Lower leg skin (tissue), 4 donors: Measurements from ENCODE around the gene PCNX1. TPM values are rescaled to one million over a fixed set of nuclear protein-coding genes. Genes with fewer than 3 reads are reported as not detected.
"Not testable (repeated sequence)": the region's sequence is repeated elsewhere in the genome, so short reads cannot be mapped to it uniquely, and the experiment has no call there.

Source experiments
- DNase-seq, 2 donors: peaks; one replicate each; pipeline ENCODE4 v3.0.0-alpha.2; 2019; ENCODE audit warnings: low spot score in 2 of 2
- H3K4me3 ChIP-seq: fragments of 200-600 bp; sonication (generic); 2 replicates; pipeline ENCODE4 v1.5.1; 2017; ENCODE audit warnings: mild to moderate bottlenecking, low read depth; ENCODE audit not compliant: poor library complexity, severe bottlenecking
- POLR2A ChIP-seq, 2 donors: fragments of 450-650 bp; IDR thresholded peaks; one replicate each; pipeline ENCODE4 v1.6.1; 2016 to 2017; ENCODE audit warnings: antibody characterized with exemption in 2 of 2, mild to moderate bottlenecking in 1 of 2, moderate library complexity in 1 of 2
- WGBS, 2 donors: methylation state at CpG; one replicate each; pipeline ENCODE4 v1.1.5; 2018; 5-methylcytosine and 5-hydroxymethylcytosine counted together
- intact Hi-C: fragments of 100-400 bp; cut with DNase I; formaldehyde crosslinking; loops from one replicate; pipeline ENCODE4 v1.15.0; 2023; ENCODE audit warnings: low total_unique reads
- total RNA-seq, 4 donors: library from RNA; depleted of rRNA; stranded (reverse); fragments of >200 nt; gene quantifications; one replicate each; pipeline ENCODE4 v1.1.0, GENCODE V29; 2016
- TF ChIP-seq, protein P1 (sequence below), 3 donors: fragments of 450-650 bp; IDR thresholded peaks; one replicate each; pipeline ENCODE4 v1.5.1; 2016; ENCODE audit warnings: antibody characterized with exemption in 3 of 3, mild to moderate bottlenecking in 3 of 3, moderate library complexity in 2 of 3

The PCNX1 gene
- total RNA-seq, 4 donors from 2014 or later = 14.7 to 29.4 (median 25.6) TPM

DNA sequence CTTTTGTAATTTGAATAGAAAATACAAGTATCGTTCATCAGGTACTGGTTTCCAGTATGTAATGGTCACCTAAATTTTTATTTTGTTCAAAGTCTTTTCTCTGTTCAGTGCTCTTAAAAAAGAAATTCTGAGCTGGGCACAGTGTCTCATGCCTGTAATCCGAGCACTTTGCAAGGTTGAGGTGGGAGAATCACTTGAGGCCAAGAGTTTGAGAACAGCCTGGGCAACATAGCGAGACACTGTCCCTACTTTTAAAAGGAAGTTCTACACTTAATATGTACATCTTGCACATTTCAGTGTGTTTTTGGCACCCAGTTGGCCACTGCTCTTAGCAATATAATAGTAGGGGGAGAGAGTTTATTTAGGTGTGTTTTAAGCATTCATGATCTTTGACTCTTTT lies 27.9 kb downstream of the PCNX1 start:
- no peak overlapping the region for H3K4me3 ChIP-seq
- intact Hi-C loops = no loop called here
- TF ChIP-seq POLR2A (IDR thresholded peaks at IDR 0.05) = no peak
- TF ChIP-seq, protein P1, sequence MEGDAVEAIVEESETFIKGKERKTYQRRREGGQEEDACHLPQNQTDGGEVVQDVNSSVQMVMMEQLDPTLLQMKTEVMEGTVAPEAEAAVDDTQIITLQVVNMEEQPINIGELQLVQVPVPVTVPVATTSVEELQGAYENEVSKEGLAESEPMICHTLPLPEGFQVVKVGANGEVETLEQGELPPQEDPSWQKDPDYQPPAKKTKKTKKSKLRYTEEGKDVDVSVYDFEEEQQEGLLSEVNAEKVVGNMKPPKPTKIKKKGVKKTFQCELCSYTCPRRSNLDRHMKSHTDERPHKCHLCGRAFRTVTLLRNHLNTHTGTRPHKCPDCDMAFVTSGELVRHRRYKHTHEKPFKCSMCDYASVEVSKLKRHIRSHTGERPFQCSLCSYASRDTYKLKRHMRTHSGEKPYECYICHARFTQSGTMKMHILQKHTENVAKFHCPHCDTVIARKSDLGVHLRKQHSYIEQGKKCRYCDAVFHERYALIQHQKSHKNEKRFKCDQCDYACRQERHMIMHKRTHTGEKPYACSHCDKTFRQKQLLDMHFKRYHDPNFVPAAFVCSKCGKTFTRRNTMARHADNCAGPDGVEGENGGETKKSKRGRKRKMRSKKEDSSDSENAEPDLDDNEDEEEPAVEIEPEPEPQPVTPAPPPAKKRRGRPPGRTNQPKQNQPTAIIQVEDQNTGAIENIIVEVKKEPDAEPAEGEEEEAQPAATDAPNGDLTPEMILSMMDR (IDR thresholded peaks at IDR 0.05) = no peak
- WGBS, 2 donors = 73 to 80% methylated on average over 3 of the region's 3 CpGs
- DNase-seq = no peak

DNA sequence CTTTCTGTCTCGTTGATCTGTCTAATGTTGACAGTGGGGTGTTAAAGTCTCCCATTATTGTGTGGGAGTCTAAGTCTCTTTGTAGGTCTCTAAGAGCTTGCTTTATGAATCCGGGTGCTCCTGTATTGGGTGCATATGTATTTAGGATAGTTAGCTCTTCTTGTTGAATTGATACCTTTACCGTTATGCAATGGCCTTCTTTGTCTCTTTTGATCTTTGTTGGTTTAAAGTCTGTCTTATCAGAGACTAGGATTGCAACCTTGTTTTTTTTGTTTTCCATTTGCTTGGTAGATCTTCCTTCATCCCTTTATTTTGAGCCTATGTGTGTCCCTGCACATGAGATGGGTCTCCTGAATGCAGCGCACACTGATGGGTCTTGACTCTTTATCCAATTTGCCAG lies 32.4 kb downstream of the PCNX1 start:
- WGBS, 2 donors = 94 to 95% methylated on average over 4 of the region's 4 CpGs
- intact Hi-C loops, H3K4me3 ChIP-seq, DNase-seq: not testable (repeated sequence)

DNA sequence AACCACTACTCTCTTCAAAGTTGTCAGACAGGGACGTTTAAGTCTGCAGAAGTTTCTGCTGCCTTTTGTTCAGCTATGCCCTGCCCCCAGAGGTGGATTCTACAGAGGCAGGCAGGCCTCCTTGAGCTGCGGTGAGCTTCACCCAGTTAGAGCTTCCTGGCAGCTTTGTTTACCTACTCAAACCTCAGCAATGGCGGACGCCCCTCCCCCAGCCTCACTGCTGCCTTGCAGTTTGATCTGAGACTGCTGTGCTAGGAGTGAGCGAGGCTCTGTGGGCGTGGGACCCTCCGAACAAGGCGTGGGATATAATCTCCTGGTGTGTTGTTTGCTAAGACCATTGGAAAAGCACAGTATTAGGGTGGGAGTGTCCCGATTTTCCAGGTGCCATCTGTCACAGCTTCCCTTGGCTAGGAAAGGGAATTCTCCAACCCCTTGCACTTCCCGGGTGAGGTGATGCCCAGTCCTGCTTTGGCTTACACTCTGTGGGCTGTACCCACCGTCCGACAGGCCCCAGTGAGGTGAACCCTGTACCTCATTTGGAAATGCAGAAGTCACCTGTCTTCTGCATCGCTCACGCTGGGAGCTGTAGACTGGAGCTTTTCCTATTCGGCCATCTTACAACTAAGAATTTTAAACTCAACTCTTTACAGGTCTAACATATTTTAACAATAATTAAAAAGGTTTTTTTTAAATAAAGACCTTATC lies 34.5 kb downstream of the PCNX1 start:
- intact Hi-C loops, H3K4me3 ChIP-seq, DNase-seq: not testable (repeated sequence)
- 94 to 95% methylated on average over 15 of the region's 15 CpGs for WGBS, 2 donors

DNA sequence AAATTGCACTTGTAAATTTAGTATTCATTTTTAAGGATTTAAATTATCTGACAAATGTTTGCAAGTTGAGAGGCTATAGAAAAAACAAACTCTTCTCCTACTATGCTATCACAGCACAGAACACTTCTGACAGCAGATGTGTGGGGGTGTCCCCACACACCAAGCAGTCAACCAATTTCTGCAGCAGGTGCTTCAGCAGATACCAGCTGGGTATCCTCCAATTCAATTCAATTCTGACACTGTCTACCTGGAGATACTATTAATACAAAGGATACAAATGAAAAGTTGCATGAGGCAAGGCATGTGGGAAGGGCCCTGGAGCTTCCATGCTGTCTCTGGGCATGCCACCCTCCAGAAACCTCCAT lies 35.1 kb downstream of the PCNX1 start:
- intact Hi-C loops = no loop called here
- no peak overlapping the region for H3K4me3 ChIP-seq
- DNase-seq = no peak
- TF ChIP-seq POLR2A (IDR thresholded peaks at IDR 0.05) = no peak
- TF ChIP-seq, protein P1 (IDR thresholded peaks at IDR 0.05) = no peak

DNA sequence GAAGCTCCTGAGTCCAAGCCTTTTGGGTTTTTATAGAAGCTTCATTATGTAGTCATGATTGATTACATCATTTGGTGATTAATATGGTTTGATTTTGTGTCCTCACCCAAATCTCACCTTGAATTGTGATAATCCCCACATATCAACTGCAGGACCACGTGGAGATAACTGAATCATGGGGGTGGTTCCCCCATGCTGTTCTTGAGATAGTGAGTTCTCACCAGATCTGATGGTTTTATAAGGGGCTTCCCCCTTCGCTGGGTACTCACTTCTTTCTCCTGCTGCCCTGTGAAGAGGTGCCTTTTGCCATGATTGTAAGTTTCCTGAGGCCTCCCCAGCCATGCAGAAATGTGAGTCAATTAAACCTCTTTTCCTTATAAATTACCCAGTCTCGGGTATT lies 35.5 kb downstream of the PCNX1 start:
- DNase-seq, H3K4me3 ChIP-seq, intact Hi-C loops: not testable (repeated sequence)
- 75 to 96% methylated on average over 3 of the region's 3 CpGs for WGBS, 2 donors

DNA sequence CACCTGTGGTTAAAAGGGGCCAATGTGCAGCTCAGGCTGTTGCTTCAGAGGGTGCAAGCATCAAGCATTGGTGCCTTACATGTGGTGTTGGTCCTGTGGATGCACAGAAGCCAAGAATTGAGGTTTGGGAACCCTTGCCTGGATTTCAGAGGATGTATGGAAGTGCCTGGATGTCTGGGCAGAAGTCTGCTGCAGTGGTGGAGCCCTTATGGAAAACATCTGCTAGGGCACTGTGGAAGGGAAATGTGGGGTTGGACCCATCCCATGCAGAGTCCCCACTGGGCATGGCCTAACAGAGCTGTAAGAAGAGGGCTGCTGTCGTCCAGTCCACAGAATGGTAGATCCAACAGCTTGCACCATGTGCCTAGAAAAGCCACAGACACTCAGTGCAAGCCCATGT lies 36.6 kb downstream of the PCNX1 start:
- DNase-seq = no peak
- no peak overlapping the region for H3K4me3 ChIP-seq
- 86 to 90% methylated on average over 1 of the region's 1 CpG for WGBS, 2 donors
- TF ChIP-seq POLR2A (IDR thresholded peaks at IDR 0.05) = no peak
- TF ChIP-seq, protein P1 (IDR thresholded peaks at IDR 0.05) = no peak
- intact Hi-C loops = no loop called here

DNA sequence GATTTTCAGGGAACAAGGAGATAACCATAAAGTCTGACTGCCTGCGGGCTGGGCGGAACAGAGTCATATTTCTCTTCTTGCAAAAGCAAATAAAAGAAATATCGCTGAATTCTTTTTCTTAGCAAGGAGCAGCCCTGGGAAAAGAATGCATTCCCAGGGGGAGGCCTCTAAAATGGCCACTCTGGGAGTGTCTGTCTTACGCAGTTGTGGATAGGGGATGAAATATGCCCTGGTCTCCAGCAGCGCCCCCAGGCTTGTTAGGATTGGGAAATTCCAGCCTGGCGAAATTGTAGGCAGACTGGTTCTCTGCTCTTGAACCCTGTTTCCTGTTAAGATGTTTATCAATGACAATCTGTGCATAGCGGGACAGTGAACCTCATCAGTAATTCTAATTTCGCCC lies 40.5 kb downstream of the PCNX1 start:
- no peak for TF ChIP-seq POLR2A (IDR thresholded peaks at IDR 0.05)
- WGBS, 2 donors = 95 to 96% methylated on average over 8 of the region's 8 CpGs
- intact Hi-C loops = no loop called here
- no peak for DNase-seq
- no peak overlapping the region for H3K4me3 ChIP-seq

DNA sequence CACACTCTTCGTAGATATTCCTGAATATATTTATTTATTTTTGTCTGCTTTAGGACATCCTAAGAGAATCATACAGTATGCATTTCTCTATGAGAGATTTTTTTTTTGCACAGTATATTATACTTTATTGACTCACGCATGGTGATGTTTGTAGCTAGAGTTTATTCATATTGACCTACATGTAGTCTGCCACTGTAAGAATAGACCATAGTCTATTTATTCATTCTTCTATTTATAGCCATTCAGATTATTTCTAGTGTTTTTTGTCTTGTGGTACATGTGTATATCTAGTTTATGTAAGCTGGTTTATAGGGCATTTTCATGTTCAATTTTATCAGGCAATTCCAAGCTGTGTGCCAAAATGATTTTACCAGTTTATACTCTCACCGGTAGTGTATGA lies 45.2 kb downstream of the PCNX1 start:
- no peak for TF ChIP-seq POLR2A (IDR thresholded peaks at IDR 0.05)
- TF ChIP-seq, protein P1 (IDR thresholded peaks at IDR 0.05) = no peak
- no peak overlapping the region for H3K4me3 ChIP-seq
- DNase-seq = no peak
- WGBS, 2 donors = 93 to 95% methylated on average over 3 of the region's 3 CpGs
- intact Hi-C loops = no loop called here
